NCI-H128 (cell line): ENCODE results near the gene HPCAL1.
A peak's percentile ranks its signal among the peaks of the same experiment; 100 is the strongest.

ENCODE experiments used
- DNase-seq: peaks from one replicate; lab custom pipeline; 2025; ENCODE audit not compliant: unreplicated experiment; lab: John Stamatoyannopoulos, UW

Gene HPCAL1

DNA sequence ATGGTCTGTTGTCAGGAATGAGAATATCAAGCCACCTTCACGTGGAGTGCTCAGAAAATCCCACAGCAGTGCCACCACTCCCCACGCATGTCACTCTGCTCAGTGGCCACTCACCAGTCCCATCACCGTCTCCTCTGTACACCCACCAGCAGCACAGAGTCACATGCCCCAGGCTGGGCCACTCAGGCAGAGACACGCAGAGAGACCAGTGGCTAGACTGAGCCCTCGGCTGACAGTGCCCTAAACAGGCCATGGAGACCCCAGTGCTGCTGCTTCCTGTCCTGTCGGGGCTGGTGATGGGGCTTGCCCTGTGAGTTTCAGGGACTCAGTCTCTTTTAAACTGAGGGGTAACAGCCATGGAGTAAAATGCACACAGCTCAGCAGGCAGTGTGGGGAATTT is 119.5 kb downstream of the HPCAL1 start:
- no peak for DNase-seq

- no peak for DNase-seq
Measured at GRCh38 chr2:10422732-10423399, 120.2 kb downstream of the HPCAL1 start.

GRCh38 chr2:10423400-10423774 is 120.7 kb downstream of the HPCAL1 start:
- no peak for DNase-seq

GRCh38 chr2:10424051-10424450 is 121.3 kb downstream of the HPCAL1 start:
- no peak for DNase-seq

- no peak for DNase-seq
Measured at GRCh38 chr2:10424916-10425505, 122.3 kb downstream of the HPCAL1 start.

GRCh38 chr2:10425699-10426098 is 123.0 kb downstream of the HPCAL1 start:
- no peak for DNase-seq

DNA sequence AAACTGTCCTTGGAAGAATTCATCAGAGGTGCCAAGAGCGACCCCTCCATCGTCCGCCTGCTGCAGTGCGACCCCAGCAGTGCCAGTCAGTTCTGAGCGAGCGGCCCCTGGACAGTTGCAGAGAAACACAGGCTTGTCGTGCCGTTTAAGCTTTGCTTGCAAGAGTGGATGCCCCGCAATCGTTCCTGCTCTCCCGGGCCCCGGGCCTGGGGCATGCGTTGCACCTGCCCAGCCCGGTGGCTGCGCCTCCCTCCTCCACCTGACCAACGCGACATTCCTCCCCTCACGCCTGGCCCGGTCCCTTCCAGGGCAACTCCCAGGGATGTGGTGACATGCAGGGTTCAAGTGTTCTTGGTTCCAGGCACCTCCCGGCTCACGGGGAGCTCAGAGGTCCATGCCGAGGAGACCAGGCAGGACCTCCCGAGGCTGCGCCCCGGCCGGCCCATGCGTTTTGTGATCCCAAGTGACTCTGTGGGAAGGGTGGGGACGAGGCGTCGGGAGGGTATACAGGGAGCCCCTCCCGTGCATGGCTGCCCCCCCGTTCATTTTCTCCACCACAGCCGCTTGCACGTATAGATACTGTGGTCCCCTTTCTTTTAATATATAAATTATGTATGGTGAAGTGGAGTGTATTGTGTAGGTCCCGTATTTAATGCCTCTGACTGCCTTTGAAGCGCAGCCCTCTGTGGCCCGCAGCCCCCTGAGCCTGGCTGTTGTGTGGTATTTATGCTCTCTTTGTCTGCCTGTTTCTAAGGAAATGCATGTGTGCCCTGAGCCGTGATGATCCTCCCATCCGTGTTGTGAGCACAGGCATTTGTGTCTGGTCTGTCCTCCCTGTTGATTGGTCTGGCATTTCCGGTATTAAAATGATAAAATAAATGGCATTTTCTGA is 124.3 kb downstream of the HPCAL1 start:
- no peak for DNase-seq

GRCh38 chr2:10427618-10427949 is 124.9 kb downstream of the HPCAL1 start:
- DNase-seq, result no peak

GRCh38 chr2:10428355-10428754 is 125.7 kb downstream of the HPCAL1 start:
- no peak for DNase-seq

- DNase-seq, result no peak
Measured at GRCh38 chr2:10428924-10429323, 126.2 kb downstream of the HPCAL1 start.

- no peak for DNase-seq
Measured at GRCh38 chr2:10430886-10431622, 128.3 kb downstream of the HPCAL1 start.

GRCh38 chr2:10431797-10432196 is 129.1 kb downstream of the HPCAL1 start:
- DNase-seq, result no peak

DNA sequence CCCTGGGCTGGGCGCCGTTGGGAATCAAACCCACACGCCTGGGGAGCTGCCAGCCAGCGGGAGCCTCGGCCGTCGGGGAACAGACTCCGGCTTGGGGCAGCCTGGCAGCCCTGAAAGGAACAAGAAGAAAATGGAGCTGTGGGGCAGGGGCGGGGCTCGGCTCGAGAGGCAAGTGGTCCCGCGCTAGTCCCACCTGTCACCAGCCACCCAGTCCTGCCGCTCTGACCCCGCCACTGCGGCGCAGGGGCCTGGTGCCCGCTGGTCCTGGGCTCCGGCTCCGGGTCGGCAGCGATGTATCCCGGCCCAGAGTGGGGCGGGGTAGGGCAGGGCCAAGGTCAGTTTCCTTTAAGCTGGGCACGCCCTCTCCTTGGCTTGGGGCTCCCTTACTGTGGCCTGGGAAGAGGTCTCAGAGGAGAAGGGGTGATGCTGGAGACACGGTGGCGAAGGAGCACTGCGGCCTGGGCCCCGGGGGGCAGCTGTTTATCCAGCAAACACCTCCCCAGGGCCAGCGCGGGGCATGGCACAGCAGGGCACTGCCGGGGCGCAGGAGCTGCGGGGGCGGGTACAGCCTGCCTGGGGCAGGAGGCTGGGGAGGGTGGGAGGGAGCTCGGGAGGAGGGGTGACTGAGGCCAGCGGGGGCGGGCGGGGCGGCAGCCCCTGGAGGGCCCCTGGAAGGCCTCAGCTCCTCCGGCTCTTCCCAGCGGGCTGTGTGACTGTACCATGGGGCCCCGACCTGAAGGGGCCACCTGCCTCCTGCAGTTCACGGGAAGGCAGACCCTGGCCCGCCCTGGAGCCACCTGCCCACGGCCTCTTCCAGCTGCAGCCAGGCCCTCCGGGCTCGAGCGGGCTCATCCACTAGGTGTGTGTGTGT is 129.8 kb downstream of the HPCAL1 start:
- no peak for DNase-seq

DNA sequence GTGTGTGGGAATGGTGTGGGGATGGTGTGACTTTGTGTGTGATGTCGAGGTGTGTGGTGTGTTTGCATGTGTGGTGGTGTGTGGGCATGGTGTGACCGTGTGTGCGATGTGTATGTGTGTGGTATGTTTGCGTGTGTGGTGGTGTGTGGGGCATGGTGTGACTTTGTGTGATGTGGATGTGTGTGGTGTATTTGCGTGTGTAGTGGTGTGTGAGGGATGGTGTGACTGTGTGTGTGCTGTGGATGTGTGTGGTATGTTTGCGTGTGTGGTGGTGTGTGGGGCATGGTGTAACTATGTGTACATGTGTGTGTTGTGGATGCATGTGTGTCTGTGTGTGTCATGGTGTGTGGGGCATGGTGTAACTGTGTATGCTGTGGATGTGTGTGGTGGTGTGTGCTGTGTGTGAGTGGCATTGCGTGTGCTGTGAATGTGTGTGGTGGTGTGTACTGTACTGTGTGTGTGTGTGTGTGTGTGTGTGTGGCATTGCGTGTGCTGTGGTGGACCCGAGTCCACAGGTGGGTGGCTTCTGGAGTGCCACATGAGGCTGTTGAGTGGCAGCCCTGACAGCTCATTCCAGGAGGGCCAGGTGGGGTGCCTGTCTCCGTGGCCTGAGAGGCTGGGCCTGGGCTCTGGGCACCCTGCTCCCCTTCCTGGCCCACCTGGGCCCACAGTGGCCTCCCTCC is 130.7 kb downstream of the HPCAL1 start:
- no peak for DNase-seq

GRCh38 chr2:10433947-10434885 is 131.5 kb downstream of the HPCAL1 start:
- DNase-seq, result no peak

GRCh38 chr2:10434886-10435819 is 132.4 kb downstream of the HPCAL1 start:
- peak; percentile 35 for DNase-seq

- DNase-seq, result no peak
Measured at GRCh38 chr2:10435820-10436204, 133.1 kb downstream of the HPCAL1 start.

GRCh38 chr2:10436583-10437110 is 133.9 kb downstream of the HPCAL1 start:
- no peak for DNase-seq
